GM12875 (cell line): Measurements from ENCODE around the gene TSPEAR.
"Not testable (repeated sequence)": the region's sequence is repeated elsewhere in the genome, so short reads cannot be mapped to it uniquely, and the experiment has no call there.

Experiments
- H3K4me3 ChIP-seq: one replicate; pipeline ENCODE4 v1.5.1; 2011; ENCODE audit warnings: low read depth, low read length, control low read depth
- TF ChIP-seq, protein P1 (sequence below): IDR thresholded peaks from 2 replicates; pipeline ENCODE4 v1.5.1; 2011; ENCODE audit warnings: low read depth, mild to moderate bottlenecking, control low read depth, inconsistent platforms, low read length, moderate library complexity, borderline replicate concordance; ENCODE audit not compliant: insufficient read depth

TSPEAR gene

DNA sequence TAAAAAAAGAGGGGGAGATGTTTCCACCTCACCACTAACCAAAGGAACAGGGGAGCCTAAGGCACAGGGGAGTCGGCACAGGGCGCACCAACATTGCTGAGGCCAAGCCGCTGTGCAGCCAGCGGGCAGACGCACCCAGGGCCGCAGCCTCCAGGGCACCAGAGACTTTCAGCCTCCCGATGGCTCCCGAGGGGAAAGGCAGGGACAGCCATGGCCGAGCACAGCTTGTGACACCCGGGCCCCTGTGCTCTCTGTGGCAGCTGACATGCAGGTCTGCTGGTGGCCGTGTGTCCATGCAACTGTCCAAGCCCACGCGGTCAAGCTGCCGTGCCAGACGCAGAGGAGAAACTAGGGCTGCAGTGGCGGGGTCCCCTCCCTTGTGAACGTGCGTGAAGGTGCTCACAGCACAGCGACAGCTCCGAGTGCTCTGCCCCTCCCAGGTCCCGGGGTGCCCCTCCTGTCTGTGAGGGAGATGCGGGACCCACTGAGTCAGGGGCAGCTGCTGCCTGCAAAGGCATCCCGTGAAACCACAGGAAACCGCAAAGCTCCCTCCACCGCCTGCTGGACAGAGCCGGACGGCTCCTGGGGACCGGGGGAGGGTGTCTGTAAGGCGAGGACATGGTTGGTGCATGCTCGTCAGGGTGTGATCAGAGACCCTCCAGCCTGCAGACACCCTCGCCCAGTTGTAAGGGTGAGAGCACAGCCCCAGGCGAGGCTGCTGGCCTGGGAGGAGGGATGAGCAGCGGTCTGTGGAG lies 62.6 kb downstream of the TSPEAR start:
- TF ChIP-seq, protein P1, sequence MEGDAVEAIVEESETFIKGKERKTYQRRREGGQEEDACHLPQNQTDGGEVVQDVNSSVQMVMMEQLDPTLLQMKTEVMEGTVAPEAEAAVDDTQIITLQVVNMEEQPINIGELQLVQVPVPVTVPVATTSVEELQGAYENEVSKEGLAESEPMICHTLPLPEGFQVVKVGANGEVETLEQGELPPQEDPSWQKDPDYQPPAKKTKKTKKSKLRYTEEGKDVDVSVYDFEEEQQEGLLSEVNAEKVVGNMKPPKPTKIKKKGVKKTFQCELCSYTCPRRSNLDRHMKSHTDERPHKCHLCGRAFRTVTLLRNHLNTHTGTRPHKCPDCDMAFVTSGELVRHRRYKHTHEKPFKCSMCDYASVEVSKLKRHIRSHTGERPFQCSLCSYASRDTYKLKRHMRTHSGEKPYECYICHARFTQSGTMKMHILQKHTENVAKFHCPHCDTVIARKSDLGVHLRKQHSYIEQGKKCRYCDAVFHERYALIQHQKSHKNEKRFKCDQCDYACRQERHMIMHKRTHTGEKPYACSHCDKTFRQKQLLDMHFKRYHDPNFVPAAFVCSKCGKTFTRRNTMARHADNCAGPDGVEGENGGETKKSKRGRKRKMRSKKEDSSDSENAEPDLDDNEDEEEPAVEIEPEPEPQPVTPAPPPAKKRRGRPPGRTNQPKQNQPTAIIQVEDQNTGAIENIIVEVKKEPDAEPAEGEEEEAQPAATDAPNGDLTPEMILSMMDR = no peak
- H3K4me3 ChIP-seq = no peak overlapping the region

DNA sequence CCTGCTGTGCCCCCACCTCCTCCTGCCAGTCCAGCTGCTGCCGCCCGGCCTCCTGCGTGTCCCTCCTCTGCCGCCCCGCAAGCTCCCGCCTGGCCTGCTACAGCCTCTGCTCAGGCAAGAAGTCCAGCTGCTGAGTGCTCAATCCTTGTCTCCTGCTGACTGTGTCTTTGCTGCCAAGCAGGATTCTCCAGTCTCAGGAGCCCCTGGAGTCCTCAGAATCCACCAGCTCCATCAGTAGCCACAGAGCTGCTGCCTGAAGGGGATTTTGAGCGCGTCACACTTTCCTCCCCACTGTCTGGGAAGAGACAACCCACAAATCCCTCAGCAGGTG lies 64.2 kb downstream of the TSPEAR start:
- TF ChIP-seq, protein P1 = no peak
- no peak overlapping the region for H3K4me3 ChIP-seq

DNA sequence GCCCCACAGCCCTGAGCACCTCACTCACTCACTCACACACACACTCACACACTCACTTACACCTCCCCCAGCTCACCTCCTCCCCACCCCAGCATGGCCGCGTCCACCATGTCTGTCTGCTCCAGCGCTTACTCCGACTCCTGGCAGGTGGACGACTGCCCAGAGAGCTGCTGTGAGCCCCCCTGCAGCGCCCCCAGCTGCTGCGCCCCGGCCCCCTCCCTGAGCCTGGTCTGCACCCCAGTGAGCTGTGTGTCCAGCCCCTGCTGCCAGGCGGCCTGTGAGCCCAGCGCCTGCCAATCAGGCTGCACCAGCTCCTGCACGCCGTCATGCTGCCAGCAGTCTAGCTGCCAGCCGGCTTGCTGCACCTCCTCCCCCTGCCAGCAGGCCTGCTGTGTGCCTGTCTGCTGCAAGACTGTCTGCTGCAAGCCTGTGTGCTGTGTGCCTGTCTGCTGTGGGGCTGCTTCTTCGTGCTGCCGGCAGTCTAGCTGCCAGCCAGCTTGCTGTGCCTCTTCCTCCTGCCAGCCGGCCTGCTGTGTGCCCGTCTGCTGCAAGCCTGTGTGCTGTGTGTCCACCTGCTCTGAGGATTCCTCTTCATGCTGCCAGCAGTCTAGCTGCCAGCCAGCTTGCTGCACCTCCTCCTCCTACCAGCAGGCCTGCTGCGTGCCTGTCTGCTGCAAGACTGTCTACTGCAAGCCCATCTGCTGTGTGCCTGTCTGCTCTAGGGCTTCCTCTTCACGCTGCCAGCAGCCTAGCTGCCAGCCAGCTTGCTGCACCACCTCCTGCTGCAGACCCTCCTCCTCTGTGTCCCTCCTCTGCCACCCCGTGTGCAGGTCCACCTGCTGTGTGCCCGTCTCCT lies 64.8 kb downstream of the TSPEAR start, which contains the start of gene KRTAP10-11:
TSS of gene KRTAP10-11 (plus strand) at position 49 of the 856 bp plus-strand sequence. CDS start at position 94, 45 bp downstream.
- not testable (repeated sequence) for H3K4me3 ChIP-seq

DNA sequence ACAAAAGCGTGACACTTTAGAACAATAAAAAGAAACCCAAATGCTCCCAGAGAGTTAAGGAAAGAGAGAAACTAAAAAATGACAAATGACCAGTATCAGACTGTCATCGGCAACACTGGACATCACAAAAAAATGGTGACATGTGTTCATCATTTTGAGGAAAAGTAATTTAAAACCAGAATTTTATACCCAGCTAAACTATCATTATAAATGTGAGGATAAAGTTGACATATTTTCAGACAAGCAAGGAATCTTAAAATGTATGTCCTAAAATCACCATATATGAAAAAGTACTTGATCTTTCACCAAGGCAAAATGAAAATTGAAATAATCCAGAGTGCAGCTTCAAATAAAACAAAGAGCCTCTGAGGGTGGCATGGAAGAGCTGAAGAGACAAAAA lies 66.5 kb downstream of the TSPEAR start:
- TF ChIP-seq, protein P1 = no peak

DNA sequence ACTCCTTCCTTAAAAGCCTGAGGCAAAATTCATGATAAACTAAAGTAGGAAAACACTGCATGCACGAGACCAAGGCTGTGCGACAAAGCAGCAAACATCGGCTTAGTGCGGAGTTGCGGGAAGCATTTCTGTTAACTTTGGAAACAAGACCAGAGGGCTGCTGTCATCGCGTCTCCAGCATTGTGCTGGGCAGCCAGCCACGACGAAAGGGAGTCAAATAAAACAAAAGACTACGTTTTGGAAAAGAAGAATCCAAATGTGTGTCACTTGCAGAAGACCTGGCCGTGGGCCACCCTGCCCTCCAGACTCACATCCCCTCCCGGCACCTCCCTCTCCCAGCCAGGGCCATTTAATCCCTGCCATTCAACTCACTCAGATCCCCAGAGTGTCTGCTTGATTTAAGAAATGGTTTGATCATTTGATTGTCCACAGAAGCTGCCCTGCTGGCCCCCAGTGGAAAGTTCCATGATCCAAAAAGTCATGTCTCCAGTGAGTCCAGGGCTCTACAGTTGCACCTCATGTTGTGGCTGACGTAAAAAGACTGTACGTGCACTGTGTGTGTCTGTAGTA lies 67.5 kb downstream of the TSPEAR start:
- TF ChIP-seq, protein P1 = no peak

More for the DNA sequence above, 66.5 kb downstream of the TSPEAR start:
- H3K4me3 ChIP-seq = no peak overlapping the region

DNA sequence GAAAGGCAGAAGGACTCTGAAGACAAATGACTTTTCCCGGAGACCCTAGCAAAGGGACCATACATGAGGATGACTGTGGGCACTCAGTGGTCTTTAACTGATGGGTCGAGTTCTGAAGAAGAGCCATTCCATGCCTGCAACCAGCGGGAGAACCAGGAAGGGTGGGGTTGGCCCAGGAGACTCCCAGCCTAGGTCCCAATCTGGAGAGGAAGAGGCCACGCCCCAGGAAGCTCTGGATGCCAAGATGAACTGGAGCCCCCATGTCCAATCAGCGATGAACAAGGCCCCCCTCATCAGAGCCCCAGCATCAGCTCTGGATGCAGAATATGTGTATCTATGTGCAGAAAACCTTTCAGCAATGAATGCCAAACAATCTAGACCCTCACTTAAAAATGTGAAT lies 70.6 kb downstream of the TSPEAR start:
- H3K4me3 ChIP-seq = no peak overlapping the region
- TF ChIP-seq, protein P1 = no peak

More for the DNA sequence above, 67.5 kb downstream of the TSPEAR start:
- H3K4me3 ChIP-seq = no peak overlapping the region

DNA sequence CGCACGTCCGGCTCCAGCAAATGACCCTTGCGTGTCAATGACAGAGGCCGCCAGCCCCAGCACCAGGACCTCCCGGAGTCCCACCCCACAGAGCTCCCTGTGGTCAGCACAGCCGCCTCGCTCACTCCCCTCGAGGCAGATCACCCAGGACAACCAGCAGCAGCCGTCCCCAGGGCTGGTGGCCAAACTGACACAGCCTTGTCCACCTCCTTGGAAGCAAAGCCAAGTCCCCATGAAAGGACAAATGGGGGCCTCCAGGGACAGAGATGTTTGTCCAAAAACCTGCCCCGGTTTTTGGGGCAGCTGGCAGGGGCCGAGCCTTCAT lies 72.1 kb downstream of the TSPEAR start:
- TF ChIP-seq, protein P1 = no peak
- H3K4me3 ChIP-seq = no peak overlapping the region

DNA sequence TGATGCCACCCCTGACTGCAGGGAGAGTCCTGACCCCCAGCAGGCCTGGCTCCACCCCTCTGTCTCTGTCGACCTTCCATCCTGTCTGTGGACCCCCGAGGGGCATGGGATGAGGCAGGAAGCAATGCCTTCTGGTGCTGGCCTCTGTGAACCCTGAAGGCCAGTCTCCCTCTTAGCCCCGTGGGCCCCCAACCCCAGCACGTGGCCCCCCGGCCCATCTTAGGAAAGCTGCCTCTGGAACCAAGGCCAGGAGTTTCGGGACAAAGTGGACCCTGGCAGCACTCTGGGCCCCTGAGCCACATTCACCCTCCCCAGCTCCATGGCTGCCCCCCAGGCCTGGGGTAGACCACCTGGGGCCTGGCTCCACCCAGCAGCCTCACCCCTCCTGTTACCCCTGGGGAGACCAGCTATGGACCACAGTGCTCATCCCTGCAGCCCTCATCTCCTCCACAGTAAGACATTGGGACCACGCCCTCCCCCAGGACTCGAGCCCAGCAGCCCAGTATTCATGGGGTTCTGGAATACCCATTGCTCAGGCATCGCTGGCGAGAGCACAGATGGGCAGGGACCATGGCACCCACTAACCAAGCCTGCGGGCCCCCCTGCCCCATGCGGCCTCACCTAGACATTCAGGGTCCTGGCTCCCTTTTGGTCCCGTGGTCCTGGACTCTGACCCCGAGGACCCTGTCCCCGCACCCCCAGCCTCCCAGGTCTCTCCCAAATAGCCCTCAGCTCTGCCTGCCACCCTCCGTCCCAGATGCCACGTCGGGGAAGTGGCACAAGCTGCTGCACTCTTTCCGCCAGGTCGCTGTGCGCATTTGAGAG lies 72.7 kb downstream of the TSPEAR start:
- not testable (repeated sequence) for H3K4me3 ChIP-seq

DNA sequence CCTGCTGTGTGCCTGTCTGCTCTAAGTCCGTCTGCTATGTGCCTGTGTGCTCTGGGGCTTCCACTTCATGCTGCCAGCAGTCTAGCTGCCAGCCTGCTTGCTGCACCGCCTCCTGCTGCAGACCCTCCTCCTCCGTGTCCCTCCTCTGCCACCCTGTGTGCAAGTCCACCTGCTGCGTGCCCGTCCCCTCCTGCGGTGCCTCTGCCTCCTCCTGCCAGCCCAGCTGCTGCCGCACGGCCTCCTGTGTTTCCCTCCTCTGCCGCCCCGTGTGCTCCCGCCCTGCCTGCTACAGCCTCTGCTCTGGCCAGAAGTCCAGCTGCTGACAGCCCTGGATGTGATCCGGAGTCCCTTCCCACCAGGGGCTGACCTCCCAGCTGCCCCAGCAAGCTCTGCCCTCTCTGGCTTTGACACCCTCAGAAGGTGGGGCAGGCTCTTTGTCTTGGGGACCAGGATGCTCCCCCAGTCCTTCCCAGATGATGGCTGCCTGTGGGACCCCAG lies 73.5 kb downstream of the TSPEAR start:
- not testable (repeated sequence) for H3K4me3 ChIP-seq
